GM23248 (cell line): Measurements from ENCODE around the gene THAP2. TPM values are rescaled to one million over a fixed set of nuclear protein-coding genes. Genes with fewer than 3 reads are reported as not detected.
A peak's percentile ranks its signal among the peaks of the same experiment; 100 is the strongest.

Source experiments
- DNase-seq: peaks from one replicate; pipeline ENCODE4 v3.0.0-alpha.2; 2015
- H2AFZ ChIP-seq: fragments of 200-600 bp; sonication (generic); 2 replicates; pipeline ENCODE4 v1.6.1; 2016; ENCODE audit warnings: antibody characterized with exemption
- H3F3A ChIP-seq: fragments of 200-600 bp; sonication (generic); 2 replicates; pipeline ENCODE4 v1.6.1; 2016; ENCODE audit warnings: mild to moderate bottlenecking, antibody characterized with exemption, mixed run types; ENCODE audit not compliant: insufficient read depth
- H3K27ac ChIP-seq: fragments of 200-600 bp; sonication (generic); 2 replicates; pipeline ENCODE4 v1.5.1; 2016; ENCODE audit warnings: mild to moderate bottlenecking
- H3K27me3 ChIP-seq: fragments of 200-600 bp; sonication (generic); replicated peaks from 2 replicates; pipeline ENCODE4 v1.6.1; 2016; ENCODE audit warnings: mild to moderate bottlenecking; ENCODE audit not compliant: insufficient read depth
- H3K36me3 ChIP-seq: fragments of 200-600 bp; sonication (generic); 2 replicates; pipeline ENCODE4 v1.6.1; 2016; ENCODE audit warnings: low read depth, mild to moderate bottlenecking
- H3K4me1 ChIP-seq: fragments of 200-600 bp; sonication (generic); 2 replicates; pipeline ENCODE4 v1.6.1; 2016; ENCODE audit warnings: mild to moderate bottlenecking; ENCODE audit not compliant: insufficient read depth
- H3K4me2 ChIP-seq: fragments of 200-600 bp; sonication (generic); one replicate; pipeline ENCODE4 v1.6.1; 2016; ENCODE audit warnings: mild to moderate bottlenecking; ENCODE audit not compliant: unreplicated experiment
- H3K4me3 ChIP-seq: fragments of 200-600 bp; sonication (generic); 2 replicates; pipeline ENCODE4 v1.5.1; 2016; ENCODE audit warnings: mild to moderate bottlenecking
- H3K79me2 ChIP-seq: fragments of 200-600 bp; sonication (generic); 2 replicates; pipeline ENCODE4 v1.6.1; 2016; ENCODE audit warnings: mild to moderate bottlenecking; ENCODE audit not compliant: insufficient read depth
- H3K9ac ChIP-seq: fragments of 200-600 bp; sonication (generic); 2 replicates; pipeline ENCODE4 v1.6.1; 2016; ENCODE audit warnings: mild to moderate bottlenecking
- H3K9me2 ChIP-seq: fragments of 200-600 bp; sonication (generic); 2 replicates; pipeline ENCODE4 v1.6.1; 2016; ENCODE audit warnings: mixed run types, mild to moderate bottlenecking, moderate library complexity; ENCODE audit not compliant: insufficient read depth
- H3K9me3 ChIP-seq: fragments of 200-600 bp; sonication (generic); one replicate; pipeline ENCODE4 v1.6.1; 2017; ENCODE audit warnings: low read depth
- H4K20me1 ChIP-seq: fragments of 200-600 bp; sonication (generic); 2 replicates; pipeline ENCODE4 v1.6.0; 2016; ENCODE audit not compliant: insufficient read depth
- EZH2 ChIP-seq: fragments of 200-600 bp; sonication (generic); IDR thresholded peaks from 2 replicates; pipeline ENCODE4 v1.6.1; 2018; ENCODE audit warnings: antibody characterized with exemption, mild to moderate bottlenecking; ENCODE audit not compliant: insufficient read depth, poor library complexity, severe bottlenecking
- EZH2phosphoT487 ChIP-seq: fragments of 200-600 bp; sonication (generic); IDR thresholded peaks from 2 replicates; pipeline ENCODE4 v1.6.1; 2018; ENCODE audit warnings: antibody characterized with exemption, moderate library complexity, mild to moderate bottlenecking, low read depth; ENCODE audit not compliant: insufficient read depth
- WGBS, 2 experiments: methylation state at CpG; one replicate each; pipeline ENCODE4 v1.1.6; 2015 to 2017; ENCODE audit warnings: low lambda C conversion rate in 2 of 2, low coverage in 1 of 2; ENCODE audit errors: missing lambda C conversion rate in 2 of 2; 5-methylcytosine and 5-hydroxymethylcytosine counted together
- in situ Hi-C: fragments of 300-500 bp; cut with MboI; formaldehyde crosslinking; loops from 2 replicates; pipeline ENCODE4 v1.15.0; 2020
- polyA plus RNA-seq: library from polyadenylated mRNA; unstranded; fragments of >200 nt; fragmentation: Nextera tagmentation; extraction: Ambion mirVana; gene quantifications from 2 replicates; pipeline ENCODE4 v1.2.1, GENCODE V29; 2016
- total RNA-seq: library from RNA; depleted of rRNA; stranded (reverse); fragments of >200 nt; shearing (Covaris generic); gene quantifications from 2 replicates; pipeline ENCODE4 v1.2.3, GENCODE V29; 2014; rRNA removed

Gene THAP2
- total RNA-seq (8.0 and 10.3 TPM in 2 replicates), polyA plus RNA-seq (5.0 and 7.0 TPM in 2 replicates)

- in situ Hi-C loops: no loop called here
- Histone ChIP-seq H3K79me2 (peaks cover 76% of the 10 kb centered on the region), H3K27me3 (no peaks in the 10 kb centered on the region), H3K9me3 (no peaks in the 10 kb centered on the region), H2AFZ (peak within 1 kb of the TSS; percentile 89), H3K4me2 (peak within 1 kb of the TSS; percentile 99), H3K4me1 (peaks cover 29% of the 10 kb centered on the region), H3K36me3 (peaks cover 18% of the 10 kb centered on the region), H3K9ac (peak within 1 kb of the TSS; percentile 99), H3K9me2 (no peaks in the 10 kb centered on the region), H3K4me3 (peak within 1 kb of the TSS; percentile 98), H3K27ac (peak within 1 kb of the TSS; percentile 99), H4K20me1 (no peaks in the 10 kb centered on the region; the same call in 1 of the 2 replicates), H3F3A (peaks cover 29% of the 10 kb centered on the region)
- no peak for TF ChIP-seq EZH2phosphoT487
- TF ChIP-seq EZH2: no peak
- DNase-seq: peak; percentile 100
- 1 to 2% methylated on average over 56 to 57 of the region's 57 CpGs for WGBS, 2 experiments
Observed at GRCh38 chr12:71663561-71664410, at the start of gene THAP2, which contains the start of gene ZFC3H1. TSS of gene THAP2 (plus strand) at chr12:71664301. CDS start at chr12:71664510, 209 bp downstream. TSS of gene ZFC3H1 (minus strand) at chr12:71663848. CDS start at chr12:71663610, 238 bp downstream.

- no peak overlapping the region for H3K9ac ChIP-seq
- peaks cover 98% of the 10 kb centered on the region for H3K36me3 ChIP-seq
- no peaks in the 10 kb centered on the region for H3K9me2 ChIP-seq
Observed at GRCh38 chr12:71621938-71622337, 42.2 kb upstream of the THAP2 start.

GRCh38 chr12:71625476-71625875 is 38.6 kb upstream of the THAP2 start:
- Histone ChIP-seq H3K79me2 (peaks cover 100% of the 10 kb centered on the region), H3K4me2 (no peak overlapping the region), H3K9me2 (no peaks in the 10 kb centered on the region), H3K4me1 (no peaks in the 10 kb centered on the region; the same call in 1 of the 2 replicates), H3K36me3 (peaks cover 99% of the 10 kb centered on the region), H2AFZ (no peak overlapping the region), H3F3A (peaks cover 46% of the 10 kb centered on the region; the same call in 1 of the 2 replicates), H3K4me3 (no peak overlapping the region), H4K20me1 (no peaks in the 10 kb centered on the region), H3K9me3 (no peaks in the 10 kb centered on the region), H3K27me3 (no peaks in the 10 kb centered on the region), H3K9ac (no peak overlapping the region), H3K27ac (no peak overlapping the region)
- DNase-seq: no peak
- WGBS, 2 experiments: 97 to 100% methylated on average over 2 of the region's 2 CpGs
- in situ Hi-C loops: no loop called here
- TF ChIP-seq EZH2phosphoT487 (no peak), EZH2 (no peak)

More at GRCh38 chr12:71621938-71622337, 42.2 kb upstream of the THAP2 start:
- in situ Hi-C loops: no loop called here
- H3K4me3 ChIP-seq: no peak overlapping the region
- H3K27ac ChIP-seq: no peak overlapping the region
- no peaks in the 10 kb centered on the region for H3K27me3 ChIP-seq
- peaks cover 44% of the 10 kb centered on the region; the same call in 1 of the 2 replicates for H3F3A ChIP-seq
- no peak for DNase-seq
- TF ChIP-seq EZH2 (no peak), EZH2phosphoT487 (no peak)
- peaks cover 73% of the 10 kb centered on the region for H3K79me2 ChIP-seq
- no peak overlapping the region for H3K4me2 ChIP-seq
- no peaks in the 10 kb centered on the region for H3K9me3 ChIP-seq
- H2AFZ ChIP-seq: no peak overlapping the region
- 100% methylated on average over 1 of the region's 1 CpG for WGBS, 2 experiments
- no peaks in the 10 kb centered on the region for H4K20me1 ChIP-seq
- H3K4me1 ChIP-seq: no peaks in the 10 kb centered on the region

GRCh38 chr12:71626098-71626497 is 38.0 kb upstream of the THAP2 start:
- no peaks in the 10 kb centered on the region for H3K27me3 ChIP-seq
- H3K36me3 ChIP-seq: peaks cover 98% of the 10 kb centered on the region
- TF ChIP-seq EZH2 (no peak), EZH2phosphoT487 (no peak)
- H3K9me3 ChIP-seq: no peaks in the 10 kb centered on the region
- no peak overlapping the region for H2AFZ ChIP-seq
- no peaks in the 10 kb centered on the region for H3K9me2 ChIP-seq
- in situ Hi-C loops: no loop called here
- DNase-seq: no peak
- peak overlapping the region; percentile 17; the same call in 1 of the 2 replicates for H3K27ac ChIP-seq
- H3K79me2 ChIP-seq: peaks cover 100% of the 10 kb centered on the region
- WGBS, 2 experiments: 66 to 70% methylated on average over 5 of the region's 5 CpGs
- H3K4me2 ChIP-seq: no peak overlapping the region
- H3K9ac ChIP-seq: no peak overlapping the region
- H3K4me1 ChIP-seq: no peaks in the 10 kb centered on the region; the same call in 1 of the 2 replicates
- no peak overlapping the region for H3K4me3 ChIP-seq
- peaks cover 42% of the 10 kb centered on the region; the same call in 1 of the 2 replicates for H3F3A ChIP-seq
- H4K20me1 ChIP-seq: no peaks in the 10 kb centered on the region
